Embryonic facial prominence (tissue), 1 donor: ENCODE results near the gene SERPINA4.

ENCODE experiments used
- DNase-seq: peaks from one replicate; pipeline ENCODE4 v3.0.0-alpha.2; 2016; ENCODE audit errors: extremely low spot score

Gene SERPINA4

DNA sequence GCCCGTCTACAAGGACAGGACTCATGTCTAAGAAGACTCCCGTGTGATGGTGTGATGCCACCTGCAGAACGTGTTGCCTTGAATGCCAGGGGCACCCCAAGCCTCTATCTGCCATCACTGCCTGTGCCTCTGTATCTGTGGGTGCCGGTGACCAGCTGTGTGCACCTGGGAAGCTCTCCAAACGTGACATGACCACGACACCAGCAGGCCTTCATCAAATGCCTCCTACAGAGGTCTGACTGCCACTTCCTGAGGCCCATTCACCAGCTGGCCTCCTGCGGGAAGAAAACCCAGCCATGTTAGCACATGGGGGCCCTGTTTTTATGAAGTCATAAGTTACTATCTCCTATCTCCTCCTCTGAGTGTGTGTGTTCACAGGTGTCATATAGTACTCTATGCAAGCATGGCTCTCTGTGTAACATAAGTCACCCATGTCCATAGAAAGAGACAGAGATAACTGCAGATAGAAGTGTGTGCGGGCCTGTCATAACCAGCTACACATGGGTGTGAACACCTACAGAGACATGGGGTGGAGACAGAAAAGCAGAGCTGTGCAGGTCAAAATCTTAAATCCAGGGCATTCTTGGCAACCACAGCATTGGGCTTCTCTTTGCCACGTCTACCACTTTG, 18.3 kb upstream of the SERPINA4 start:
- no peak for DNase-seq

DNA sequence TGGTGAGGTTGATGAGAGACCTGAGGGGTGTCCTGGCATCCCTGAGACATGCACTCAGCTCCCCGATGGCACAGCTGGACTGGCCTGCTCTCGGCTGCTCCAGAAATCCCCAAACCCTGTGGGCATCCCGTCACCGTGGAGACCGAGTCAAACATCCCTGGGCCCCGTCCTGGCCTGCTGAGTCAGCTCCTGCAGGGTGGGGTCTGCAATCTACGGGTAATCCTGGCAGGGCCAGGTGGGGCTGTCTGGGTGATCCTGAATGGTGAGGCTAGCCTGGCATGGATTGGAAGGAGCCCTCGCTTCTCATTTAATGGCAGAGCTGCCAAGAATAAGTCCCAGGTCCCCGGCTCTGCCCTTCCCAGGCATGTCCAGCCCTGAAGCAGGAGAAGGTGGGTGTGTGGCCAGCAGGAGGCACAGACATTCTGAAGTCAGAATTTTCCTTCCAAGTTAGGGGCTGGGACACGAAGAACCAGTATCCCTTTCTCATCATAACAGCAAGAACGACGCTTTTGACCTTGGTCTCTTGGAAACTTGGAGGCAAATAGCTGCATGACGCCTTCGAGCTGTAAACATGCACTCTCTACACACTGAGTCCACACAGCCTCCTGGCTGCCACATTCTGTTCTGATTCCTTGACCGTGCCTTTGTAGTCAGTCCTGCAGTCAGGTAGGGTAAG, 17.7 kb upstream of the SERPINA4 start:
- DNase-seq = no peak

DNA sequence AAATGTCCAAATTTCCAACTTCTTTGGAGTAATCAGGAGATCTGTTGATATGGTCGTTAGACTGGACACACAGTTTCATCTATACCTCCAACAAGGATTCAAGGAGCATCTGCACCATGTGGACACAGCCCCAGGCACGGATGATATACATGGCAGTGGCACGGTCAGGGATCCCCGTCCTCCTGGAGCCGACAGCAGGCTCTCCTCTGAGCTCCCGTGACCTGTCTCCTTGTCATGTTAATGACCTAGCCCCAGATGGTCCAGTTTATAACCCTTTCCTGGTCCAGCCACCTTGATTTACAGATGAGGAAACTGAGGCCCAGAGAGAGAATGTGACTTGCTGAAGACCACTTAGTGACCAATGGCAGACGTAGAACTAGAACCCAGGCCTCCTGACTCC, 16.5 kb upstream of the SERPINA4 start:
- no peak for DNase-seq

DNA sequence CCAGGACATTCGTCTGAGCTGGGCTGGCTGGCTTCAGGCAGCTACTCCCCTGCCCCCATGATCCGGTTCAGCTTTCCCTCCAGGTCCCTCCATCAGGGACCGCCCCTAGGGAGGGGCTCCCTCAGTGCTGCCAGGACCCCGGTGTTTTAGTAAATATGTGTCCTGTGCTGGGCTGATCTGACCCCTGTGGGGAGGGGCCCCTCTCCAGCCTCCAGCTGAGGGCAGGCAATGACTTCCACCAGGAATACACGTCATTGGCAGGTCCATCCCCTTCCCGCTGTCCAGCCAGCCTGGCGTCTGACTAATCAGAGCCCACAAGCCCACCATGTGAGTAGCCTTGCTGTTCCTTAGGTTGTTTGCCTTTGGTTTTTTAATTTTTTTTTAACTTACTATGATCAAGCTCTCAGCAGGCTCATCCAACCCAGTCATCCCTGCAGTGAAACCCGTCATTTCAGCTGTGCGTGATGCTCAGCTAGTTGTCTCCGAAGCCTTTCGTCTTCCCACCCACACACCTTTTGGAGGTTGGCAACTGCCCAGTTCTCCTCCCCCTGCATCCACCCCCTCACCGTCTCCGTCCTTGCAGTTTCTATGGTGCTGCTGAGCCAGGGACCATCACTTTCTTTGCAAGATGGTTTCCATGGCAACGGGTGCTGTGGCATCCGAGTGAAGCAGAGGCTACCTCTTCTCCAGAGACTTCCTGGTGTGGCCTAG, 16.0 kb upstream of the SERPINA4 start:
- DNase-seq = no peak

DNA sequence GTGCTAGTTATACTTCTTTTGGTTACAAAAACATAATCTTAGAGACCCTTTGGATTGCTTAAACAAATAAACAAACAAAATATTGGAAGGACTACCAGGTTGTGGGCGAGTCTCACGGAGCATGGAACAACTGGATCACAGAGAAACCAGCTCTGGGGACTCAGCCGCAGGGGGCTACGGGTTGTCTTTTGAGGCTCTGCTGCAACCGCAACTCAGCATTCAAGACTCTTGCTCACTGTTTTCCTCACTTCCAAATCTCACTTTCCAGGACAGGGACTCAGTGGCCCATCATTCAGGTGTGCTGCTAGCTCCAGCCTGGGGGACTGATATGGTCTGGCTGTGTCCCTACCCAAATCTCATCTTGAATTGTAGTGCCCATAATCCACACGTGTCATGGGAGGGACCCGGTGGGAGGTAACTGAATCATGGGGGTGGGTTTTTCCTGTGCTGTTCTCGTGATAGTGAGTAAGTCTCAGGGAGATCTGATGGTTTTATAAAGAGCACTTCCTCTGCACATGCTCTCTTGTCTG, 14.0 kb upstream of the SERPINA4 start:
- no peak for DNase-seq

DNA sequence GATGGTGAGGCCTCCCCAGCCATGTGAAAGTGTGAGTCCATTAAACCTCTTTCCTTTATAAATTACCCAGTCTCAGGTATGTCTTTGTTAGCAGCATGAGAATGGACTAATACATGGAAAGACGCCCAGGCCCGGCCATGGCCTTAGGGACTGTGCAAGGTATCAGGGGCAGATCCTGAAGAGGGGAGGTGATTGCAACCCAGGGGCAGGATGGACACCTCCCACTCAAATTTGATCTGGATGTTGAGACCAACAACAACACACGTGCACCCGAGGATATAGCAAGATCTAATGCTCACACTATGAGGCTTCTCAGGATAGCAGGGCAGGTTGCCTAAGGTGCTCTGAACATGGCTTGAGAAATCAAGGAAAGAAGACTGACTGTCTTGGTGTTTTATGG, 13.5 kb upstream of the SERPINA4 start:
- DNase-seq = no peak

DNA sequence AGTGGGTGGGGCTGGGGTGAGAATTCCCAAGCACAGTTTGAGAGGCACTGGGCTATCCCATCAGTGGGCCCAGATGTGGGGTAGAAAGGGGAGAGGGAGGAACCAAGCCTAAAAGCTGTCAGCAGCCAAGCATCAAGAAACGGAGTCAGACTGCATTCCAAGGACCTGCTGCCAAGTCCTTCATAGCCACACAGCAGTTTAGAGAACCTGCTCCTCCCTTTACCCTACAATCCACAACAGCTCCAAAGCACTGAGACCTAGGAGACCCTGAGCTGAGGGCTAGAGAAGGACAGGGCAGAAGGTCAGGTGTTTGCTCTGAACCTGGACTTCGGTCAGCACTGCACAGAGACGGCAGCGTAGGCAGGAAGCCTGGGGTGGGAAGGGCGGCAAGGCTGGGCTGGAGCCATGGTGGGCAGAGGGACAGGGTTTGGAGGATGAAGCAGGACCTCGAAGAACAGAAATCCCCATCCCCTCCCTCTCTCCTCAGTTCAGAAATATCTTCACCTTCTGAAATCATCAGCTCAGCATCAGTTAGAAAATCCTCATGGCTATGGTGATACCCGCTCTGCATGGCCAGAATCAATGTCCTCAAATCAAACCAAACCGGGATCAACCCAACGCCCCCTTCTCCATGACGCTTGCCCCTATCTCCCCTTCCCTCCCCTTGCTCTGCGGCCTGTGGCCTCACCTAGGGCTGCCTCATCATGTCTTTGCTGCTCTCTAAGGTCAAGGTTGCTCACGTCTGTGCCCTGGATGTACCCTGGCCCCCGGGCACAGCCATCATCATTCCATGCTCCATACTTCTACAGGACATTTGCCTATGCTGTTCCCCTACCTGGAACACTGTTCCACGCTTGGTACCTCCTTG, 12.9 kb upstream of the SERPINA4 start:
- no peak for DNase-seq

DNA sequence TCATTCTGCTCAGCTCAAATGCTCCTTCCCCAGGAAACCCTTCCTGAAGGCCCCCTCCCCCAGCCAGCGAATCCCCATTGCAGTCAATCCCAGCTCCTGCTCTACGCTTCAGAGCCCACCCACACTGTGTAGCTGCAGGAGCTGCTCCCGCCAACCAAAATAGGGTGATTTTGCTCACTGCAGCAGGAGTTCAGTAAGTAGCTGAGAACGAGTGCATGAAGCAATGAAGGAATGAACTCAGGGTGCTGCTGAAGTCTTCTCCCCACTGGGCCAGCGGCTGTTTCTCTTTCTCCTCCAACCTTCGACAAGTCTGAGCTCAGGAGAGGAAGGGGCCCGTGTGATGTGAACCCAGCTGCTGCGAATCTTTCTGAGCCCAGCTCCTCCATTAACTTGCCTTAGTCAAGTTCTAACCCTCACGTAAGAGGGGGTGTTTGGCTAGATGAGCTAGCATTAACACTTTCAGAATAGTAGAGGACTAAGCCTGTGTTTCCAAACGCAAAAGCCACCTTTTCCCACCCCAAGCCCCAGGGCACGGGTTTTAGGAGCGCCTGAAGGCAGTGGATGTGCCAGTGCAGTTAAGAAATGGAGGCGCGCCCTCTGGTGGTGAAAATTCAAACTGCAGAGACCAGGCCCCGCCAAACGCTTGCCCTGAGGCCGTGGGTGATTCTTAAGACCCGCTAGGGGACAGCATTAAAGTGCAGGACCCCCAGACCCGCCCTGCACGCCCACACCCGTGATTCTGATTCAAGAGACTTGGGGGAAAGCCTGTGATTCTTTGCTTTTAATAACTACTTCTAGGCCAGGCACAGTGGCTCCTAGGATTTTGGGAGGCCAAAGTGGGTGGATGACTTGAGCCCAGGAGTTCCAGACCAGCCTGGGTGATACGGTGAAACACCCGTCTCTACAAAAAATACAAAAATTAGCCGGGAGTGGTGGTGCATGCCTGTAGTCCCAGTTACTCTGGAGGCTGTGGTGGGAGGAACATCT, 11.9 kb upstream of the SERPINA4 start:
- DNase-seq = no peak

DNA sequence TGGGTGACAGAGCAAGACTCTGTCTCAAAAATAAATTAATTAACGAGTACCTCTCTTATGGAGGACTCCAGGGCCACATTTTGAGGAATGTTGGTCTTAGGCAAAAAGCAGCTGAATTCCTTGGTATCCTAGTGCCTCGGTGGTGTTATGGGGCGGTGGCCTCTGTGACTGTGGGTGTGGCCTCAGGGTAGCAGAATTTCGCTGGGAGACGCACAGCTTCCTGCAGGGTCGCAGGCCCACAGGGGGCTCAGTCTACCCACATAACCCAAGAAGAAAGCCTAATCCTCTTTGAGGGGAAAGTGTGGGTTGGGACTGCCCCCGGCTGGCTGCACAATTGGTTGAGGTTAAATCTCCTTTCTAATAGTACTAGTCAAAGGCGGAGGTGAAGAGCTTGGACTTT, 11.2 kb upstream of the SERPINA4 start:
- no peak for DNase-seq

DNA sequence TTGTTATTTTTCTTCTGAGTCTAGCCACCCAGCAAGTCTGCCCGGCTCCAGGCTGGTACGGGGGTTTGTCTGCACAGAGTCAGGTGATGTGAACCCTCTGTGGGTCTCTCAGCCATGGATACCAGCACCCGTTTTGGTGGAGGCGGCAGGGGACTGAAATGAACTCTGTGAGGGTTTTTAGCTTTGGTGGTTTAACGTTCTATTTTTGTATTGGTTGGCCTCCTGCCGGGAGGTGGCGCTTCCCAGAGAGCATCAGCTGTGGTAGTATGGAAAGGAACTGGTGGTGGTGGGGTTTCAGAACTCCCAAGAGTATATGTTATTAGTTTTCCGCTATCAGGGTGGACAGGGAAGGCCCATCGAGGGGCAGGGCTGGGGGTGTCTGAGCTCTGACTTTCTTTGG, 5.3 kb upstream of the SERPINA4 start:
- no peak for DNase-seq

DNA sequence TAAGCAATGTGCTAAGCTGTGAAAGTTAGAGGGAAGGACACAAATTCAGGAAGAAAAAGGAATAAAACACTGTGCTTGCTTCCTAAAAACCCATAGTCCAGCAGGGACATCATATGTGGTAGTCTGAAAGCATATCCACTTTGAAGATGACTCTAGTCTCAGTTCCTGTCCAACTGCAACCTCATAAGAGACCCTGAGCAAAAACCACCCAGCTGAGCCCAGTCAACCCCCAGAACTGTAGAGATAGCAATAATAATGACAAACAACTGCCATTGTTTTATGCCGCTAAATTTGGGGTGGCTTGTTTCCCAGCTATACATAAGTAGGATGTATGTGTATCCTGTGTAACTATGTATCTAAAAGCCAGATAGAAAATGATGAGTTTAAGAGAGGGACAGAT, 3.9 kb upstream of the SERPINA4 start:
- DNase-seq = no peak

DNA sequence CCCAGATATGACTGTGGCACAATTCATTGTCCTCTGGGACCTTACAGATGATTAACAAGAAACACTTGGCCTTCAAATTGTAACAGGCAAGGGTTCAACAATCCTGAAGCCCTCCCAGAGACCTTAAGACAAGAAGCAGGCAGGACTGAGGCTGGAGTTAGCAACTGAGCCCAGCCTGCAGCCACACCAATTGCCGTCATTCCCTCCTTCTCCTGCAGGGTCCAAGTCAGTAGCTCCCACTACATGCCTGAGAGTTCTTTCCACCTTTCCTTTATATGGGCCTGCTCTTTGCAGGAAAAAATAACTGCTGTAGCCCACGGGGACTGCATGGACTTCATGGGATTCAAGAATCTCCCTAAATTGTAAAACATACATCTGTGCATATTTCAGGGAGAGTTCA, 2.4 kb upstream of the SERPINA4 start:
- DNase-seq = no peak

DNA sequence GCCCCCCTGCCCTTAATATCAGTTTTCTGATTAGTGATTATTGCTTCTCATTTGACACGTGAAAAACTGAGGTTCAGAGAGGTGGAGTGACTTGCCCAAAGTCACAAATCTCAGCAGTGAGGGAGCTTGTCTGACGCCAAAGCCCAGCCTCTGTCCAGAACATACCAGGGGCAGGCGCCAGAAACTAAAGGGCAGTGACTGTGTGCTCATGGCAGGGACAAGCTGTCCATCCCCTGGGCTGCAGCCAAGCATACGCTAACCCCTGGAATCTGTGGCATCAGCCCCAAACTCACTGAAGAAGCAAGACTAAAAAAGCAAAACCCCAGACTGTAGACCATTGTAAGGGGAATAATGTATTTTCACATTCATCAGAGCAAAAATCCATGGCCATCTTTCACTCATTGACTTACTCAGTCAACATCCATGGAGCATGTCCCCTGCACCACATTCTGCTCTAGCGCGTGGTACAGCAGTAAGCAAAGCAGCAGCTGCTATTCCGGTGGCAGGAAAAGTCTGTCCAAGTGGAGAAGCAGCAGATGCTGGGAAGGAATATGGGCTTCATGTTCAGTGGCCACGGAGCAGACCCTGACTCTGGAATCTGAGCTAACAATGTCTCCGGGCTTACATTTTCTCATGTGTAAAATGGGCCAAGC, 1.5 kb upstream of the SERPINA4 start:
- DNase-seq = no peak

DNA sequence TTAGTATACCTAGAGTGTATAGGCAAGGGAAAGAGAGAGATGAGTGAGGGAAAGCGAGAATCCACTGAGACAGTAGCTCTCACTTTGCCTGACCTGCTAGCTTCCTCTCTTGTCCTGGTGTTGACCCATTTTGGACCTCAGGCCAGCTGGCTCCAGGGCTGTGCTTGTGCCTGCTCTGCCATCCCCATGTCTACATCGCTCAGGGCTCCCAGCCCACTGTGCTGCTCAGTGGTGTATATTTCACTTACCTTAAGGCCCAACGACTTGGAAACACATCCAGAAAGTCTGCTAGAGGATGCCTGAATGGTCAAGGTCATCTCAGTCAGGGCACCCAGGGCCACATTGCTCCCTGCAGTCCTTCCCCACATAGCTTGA, 964 bp upstream of the SERPINA4 start:
- no peak for DNase-seq

DNA sequence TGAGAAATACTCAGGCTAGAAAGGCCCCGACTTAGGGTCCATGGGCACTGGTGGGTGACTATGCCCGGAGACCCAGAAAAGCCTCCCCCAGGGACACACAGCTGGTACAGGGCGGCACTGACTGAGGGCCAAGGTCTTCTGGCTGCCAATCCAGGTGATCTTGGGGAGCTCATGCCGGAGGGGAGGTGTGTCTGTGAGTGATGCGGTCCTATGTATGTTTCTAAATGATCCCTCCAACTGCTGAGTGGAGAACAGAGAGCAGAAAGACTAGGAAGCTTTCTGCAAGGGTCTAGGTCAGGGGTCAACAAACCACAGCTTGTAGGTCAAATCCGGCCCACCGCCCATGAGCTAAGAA, 391 bp downstream of the SERPINA4 start:
- no peak for DNase-seq

DNA sequence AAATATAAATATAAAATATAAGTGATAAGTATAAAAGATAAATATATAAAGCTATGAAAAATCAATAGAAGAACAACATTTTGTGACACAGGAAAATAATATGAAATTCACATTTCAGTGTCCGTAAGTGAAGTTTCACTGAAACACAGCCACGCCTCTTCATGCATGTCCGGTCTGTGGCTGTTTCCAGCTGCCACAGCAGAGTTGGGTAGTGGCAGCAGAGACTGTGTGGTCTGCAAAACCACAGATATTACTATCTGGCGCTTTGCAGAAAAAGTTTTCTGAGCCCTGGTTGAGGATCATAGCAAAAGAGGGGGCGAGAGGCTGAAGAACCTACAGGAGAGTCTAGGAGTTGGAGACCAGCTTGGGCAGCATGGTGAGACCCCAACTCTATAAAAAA, 780 bp downstream of the SERPINA4 start:
- no peak for DNase-seq

DNA sequence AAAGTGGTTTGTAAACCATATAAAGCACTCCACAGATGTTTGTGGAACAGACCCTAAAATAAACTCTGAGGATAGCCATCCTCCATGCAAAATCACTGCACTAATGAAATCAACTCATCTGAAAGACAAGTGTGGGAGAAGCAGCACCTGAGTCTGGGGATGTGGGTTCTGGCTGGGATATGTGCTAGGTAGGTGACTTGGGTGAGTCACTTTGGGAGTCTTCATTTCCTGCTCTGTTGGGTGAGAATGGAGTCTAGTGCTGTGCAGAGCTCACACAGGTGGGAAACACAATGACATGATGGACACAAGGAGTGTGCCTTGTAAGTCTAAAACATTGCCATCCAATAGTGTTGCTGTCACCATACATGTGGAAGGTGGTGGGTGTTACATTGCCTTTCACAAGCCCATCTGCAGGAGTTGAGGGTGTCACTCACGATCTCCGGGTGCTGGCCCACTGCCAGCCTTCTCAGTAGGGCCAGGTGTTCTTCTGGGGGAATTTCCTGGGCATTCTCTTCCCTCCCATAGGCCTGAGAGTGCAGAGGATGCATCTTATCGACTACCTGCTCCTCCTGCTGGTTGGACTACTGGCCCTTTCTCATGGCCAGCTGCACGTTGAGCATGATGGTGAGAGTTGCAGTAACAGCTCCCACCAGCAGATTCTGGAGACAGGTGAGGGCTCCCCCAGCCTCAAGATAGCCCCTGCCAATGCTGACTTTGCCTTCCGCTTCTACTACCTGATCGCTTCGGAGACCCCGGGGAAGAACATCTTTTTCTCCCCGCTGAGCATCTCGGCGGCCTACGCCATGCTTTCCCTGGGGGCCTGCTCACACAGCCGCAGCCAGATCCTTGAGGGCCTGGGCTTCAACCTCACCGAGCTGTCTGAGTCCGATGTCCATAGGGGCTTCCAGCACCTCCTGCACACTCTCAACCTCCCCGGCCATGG, 2.0 kb downstream of the SERPINA4 start:
- DNase-seq = no peak

DNA sequence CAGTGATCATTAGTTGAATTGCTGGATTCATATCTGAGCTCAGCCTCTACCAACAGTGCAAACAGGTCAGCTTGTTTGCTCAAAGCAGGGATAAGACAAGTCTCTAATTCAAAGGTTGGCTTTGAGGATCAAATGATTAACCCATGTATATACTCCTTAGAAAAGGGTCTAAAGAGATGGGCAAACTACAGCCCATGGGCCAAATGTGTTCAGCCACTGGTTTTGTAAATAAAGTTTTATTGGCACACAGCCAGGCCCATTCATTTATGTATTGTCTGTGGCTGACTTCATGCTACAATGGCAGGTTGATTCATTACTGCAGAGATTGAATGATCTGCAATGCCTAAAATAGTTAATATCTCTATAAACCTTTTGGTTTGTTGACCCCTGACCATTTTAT, 3.1 kb downstream of the SERPINA4 start:
- no peak for DNase-seq

DNA sequence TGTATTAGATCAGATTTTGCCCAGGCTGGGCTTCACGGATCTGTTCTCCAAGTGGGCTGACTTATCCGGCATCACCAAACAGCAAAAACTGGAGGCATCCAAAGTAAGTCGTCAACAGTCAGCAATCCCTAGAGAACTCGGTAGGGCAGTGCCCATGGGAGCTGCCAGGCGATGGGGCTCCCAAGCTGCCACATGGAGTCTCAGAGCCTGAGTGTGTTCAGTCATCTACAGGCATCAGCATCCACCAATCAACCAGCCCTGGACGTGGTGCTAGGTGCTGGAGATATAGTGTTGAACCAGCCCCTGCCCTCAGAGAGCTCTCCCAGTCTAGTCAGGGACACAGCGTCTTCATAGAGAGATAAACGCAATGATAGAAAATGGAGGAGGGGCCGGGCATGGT, 6.9 kb downstream of the SERPINA4 start:
- DNase-seq = no peak
